ENCODE data around the gene WASF1.
A peak's percentile ranks its signal among the peaks of the same experiment; 100 is the strongest.

Gene WASF1

DNA sequence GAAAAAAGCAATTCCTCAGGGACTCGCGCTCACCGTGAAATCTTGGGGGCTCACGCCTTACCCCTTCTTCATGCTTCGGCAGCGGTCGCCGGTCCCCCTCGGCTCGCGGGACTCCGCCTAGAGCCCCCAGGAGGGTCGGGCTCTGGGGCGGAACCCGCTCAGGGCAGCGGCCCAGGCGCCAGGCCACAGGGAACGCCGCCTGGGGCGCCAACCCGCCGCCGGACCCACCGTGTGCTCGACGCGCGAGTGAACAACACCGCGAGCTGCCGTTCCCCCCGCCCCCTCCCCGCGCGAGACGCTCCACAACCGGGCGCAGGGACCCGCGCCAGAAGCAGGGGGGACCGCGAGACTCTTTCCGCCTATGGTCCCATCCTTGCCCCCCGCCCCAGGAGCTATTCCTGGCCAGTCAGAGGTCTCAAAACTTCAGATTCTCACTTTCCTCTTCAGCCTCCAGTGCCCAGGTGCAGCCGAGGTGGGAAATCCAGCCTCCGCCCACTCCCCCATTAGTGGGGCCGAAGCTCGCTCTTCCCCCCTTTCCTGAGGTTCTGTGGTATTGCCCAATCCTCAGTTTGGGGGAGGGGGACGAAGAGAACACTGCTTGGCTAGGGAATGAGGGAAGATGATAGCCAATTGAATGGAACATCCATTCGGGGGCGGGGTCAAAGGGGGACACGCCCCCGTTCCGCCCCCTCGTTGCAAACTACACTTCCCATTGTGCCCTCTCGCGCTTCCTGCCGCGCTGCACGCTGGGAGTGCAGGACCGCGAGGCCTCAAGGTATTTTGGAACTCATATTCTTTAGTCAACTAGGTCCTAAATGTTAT, at the start of gene WASF1:
Gene WASF1, minus strand, starts transcription at position 265 of the 822 bp plus-strand sequence. CDS start 52,069 bp downstream, outside the sequence.
- peak; percentile 99 for DNase-seq (ENCODE audit: low read depth)

DNA sequence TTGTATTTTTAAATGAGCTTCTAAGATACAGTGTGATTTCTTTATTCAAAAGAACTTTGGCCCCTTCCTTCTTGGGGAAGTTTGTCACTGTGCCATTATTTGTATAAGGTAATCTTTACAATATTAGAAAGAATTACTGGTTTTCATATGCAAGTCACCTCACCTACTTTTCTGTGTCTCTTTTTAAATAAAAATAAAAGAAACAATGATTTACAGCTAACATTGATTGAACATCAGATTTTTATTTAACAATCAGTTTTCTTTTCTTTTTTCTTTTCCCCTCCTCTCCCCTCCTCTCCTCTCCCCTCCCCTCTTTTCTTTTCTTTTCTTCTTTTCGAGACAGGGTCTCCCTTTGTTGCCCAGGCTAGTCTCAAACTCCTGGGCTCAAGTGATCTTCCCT, 46.8 kb upstream of the WASF1 start:
- DNase-seq (ENCODE audit: low read depth): no peak

DNA sequence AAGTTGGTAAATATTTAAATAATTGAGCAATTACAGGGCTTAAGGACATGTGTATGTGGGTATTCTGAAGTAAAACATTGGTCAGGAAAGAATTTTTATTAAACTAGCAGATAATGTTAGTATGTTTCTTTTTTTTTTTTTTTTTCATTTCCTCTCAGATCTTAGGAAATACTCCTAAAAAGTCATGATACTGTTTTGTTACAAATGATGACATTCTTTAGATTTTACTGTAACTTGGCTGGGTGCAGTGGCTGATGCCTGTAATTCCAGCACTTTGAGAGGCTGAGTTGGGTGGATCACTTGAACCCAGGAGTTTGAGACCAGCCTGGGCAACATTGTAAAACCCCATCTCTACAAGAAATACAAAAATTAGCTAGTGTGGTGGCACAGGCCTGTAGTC, 42.3 kb upstream of the WASF1 start:
- DNase-seq (ENCODE audit: low read depth): peak; percentile 41

DNA sequence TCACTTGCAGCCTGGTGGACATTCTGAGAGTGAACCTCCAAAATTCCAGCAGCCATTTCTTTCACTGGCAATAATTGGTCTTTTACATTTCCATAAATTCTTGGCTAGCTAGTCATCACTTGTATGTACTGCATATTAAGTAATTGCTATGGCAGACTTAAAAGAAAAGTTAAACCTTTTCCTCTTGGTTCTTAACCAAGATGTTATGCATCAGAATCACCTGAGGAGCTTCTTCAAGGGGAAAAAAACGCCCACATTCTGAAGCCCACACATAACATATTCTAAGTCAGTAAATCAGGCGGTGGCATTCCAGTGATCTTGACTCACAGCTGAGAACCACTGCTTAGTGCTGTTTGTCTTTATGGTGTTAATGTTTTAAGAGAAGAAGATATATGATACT, 37.8 kb upstream of the WASF1 start:
- DNase-seq (ENCODE audit: low read depth): no peak

DNA sequence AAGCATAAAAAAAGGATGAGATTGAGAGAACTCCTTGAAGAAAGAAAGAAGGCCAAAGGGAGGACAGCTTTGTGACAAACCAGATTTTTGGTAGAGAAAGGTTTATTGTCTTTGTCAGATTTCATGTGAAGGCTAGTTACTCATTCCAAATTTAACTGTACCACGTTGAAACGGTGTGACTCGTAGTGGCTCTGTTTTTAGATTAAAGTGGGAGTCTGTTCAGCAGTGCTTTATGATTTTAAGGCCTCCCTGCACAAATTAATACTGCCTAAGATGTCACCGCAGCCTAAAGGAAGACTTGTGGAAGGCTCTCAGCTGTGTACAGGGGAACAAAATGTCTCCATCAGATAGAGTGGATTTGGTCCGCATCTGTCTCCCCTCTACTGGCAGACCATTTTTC, 36.7 kb upstream of the WASF1 start:
- DNase-seq (ENCODE audit: low read depth): no peak

DNA sequence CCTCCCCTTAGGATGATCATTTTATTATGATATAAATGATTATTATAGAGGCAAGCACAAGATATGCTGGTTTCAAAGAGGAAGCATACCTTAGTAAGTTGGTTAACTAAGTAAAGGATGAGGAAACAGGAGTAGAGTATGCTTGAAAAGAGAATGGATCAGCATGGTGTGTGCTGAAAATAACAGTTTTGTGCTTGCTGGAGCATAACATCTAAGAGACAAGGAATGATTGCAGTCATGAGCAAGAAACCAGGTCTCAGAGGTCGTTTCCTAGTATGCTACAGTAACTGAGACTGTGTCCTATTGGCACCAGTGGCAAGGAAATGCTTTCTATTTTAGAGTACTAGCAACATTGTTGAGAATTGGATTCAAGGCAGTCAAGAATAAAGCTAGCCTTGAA, 34.9 kb upstream of the WASF1 start:
- DNase-seq (ENCODE audit: low read depth): no peak

DNA sequence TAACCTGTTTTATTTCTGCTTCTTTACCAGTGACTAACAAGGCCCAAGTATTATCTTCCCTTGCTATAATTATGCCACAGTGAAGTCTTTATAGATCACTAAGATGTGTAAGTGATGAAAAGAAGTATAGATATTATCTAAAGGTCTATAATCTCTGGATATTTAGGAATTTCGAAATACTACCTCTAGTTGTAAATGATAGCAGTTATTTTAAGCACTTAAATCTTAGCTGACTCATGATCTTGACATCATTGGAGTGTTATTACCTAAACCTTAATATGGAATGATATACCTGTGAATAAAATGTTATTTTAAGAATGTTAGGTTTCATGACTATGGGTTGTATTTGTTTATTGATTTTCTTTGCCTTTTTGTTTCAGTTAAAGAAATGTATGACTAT, 32.3 kb upstream of the WASF1 start:
- no peak for DNase-seq (ENCODE audit: low read depth)

DNA sequence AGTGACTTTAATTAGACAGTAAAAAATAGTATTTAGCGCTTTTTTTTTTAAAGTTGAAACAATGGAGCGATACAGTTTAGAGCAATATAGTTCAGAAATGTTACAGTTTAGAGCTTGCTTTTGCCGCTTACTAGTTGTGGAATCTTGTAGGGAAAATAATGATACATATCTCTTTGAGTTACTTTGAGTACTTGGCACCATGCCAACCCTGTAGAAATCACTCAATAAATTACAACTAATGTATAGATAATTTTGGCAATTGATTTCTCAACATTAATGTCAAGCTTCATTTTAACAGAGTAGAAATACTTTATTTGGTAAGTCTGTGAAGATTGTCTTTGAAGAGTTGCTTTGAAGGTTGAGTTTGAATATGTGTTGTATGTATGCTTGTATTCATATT, 28.2 kb upstream of the WASF1 start:
- no peak for DNase-seq (ENCODE audit: low read depth)

DNA sequence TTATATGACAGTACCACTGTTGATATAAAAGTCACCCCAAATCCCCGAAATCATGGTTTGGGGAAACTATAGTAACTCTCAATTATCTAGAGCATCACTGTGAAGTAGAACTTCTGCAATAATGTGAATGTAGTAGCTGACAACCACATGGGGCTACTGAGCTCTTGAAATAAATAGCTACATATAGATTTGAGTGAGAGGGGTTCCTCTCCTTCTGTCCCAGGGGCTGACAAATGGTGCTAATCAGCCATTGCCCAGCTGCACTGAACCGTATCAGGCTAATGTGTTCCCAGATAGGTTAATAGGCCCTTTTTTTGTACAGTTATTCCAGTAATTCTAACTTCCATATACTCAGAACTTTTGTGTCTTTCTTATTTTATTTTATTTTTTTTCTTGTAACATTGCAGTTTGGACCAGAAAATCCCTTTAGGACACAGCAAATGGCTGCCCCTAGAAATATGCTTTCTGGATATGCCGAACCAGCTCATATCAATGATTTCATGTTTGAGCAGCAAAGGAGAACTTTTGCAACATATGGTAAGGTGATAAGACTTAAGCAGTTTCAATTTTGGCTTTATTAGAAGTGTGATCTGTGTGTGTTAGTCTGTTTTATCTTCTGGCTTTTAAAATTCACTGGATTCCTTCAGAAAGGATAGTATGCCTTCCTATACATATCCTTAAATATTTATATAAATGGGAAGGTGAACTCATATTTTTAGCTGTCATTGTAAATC, 21.8 kb upstream of the WASF1 start:
- no peak for DNase-seq (ENCODE audit: low read depth)

DNA sequence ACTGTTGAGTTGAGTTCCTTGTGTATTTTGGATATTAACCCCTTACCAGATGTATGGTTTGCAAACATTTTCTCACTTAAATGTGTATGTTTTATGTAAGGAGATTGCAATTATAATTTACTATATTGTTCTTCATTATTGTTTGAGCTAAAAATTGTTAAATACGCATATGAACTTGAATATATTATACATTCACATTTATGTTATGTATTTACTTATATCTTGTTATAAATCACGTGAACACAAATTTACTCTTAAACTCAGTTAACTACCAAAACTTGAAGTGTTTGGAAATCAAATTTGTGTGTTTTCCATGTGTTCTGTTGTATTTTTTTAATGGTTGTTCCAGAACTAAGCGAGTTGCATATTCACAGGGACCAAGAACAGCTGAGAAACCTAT, 19.1 kb upstream of the WASF1 start:
- DNase-seq (ENCODE audit: low read depth): no peak

DNA sequence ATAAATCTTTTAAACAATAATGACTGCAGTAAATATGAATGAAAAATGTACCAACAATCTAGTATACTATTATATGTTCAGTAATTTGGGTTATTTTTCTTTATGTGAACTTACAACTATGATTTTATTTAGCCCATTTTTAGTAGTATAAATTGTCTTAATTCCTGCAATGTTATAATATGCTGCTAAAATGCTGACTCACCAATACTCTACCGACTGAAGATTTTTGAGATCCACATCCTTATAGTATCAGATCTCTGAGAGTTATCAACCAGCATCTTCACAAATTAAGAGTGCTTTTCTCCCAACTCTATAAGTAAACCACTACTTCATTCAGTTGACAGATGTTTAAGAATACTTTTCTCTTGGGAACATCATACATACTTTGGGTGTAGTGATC, 17.4 kb upstream of the WASF1 start:
- DNase-seq (ENCODE audit: low read depth): no peak

DNA sequence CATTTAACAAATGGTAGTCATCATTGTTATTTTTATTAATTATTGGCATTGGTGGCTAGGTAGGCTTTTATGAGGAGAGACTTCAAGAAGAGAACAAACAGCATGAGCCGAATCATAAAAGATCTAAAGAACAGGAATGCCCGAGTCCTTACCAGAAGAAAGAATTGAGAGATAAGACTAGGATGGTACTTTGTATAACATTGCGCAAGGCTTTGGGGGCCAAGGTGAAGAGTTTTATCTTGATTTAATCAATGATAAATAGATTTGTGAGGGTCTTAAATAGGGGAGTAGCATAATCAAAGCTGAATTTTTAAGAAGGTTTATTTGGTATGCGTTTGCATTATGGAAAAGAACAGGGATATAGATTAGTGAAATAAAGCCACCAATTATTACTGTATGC, 16.2 kb upstream of the WASF1 start:
- DNase-seq (ENCODE audit: low read depth): no peak

DNA sequence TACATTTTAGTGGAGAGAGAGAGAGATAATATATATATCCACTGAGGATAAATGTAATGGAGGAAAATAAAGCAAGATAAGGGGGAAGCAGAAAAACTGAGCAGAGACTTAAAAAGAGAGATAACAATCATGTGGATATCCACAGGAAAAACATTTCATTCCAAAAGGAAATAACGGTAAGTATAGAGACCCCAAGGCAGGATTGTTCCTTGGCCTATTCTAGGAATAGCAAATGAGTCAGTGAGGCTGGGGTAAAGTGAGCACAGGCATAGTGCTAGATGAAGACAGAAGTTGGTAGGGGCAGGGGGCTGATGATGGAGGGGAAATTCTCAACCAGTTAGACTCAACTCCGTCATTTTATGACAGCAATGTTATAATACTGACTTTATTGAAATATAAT, 12.0 kb upstream of the WASF1 start:
- DNase-seq (ENCODE audit: low read depth): no peak

DNA sequence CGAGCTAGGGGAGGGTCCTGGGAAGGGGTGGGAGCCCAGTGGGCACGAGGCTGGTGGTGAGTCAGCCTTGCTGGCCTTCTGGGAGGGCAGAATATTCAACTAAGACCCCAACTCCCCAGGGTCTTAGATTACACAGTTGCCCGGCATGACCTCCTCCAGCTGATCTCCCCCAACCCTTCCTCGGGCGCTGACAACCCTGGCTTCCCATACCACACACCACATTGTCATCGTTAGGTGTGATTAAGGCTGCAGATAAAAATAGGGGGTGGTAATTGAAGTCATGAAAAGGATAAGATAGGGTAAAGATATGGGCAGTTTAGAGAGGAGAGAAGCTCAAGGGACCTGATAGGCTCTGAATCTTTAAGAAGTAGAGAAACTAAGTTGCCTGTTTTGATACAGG, 11.3 kb upstream of the WASF1 start:
- DNase-seq (ENCODE audit: low read depth): no peak

DNA sequence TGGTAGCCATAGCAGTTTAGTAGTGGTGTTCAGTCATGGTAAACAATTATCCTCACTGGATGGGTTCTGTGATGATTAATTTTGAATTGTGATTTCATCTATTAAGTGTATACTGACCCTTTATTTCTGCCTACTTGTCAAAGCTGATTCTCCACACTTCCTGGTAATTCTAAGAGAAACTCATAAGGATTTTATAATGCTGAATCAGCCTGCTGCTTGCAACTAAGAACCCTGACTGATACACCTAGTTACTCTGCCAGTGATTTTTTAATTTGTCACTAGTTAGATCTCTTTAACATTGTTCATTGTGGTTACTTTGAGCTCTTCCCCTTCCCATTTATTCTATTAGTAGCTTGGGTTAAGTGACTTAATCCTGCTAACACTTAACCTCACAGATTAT, 9.3 kb upstream of the WASF1 start:
- DNase-seq (ENCODE audit: low read depth): no peak

DNA sequence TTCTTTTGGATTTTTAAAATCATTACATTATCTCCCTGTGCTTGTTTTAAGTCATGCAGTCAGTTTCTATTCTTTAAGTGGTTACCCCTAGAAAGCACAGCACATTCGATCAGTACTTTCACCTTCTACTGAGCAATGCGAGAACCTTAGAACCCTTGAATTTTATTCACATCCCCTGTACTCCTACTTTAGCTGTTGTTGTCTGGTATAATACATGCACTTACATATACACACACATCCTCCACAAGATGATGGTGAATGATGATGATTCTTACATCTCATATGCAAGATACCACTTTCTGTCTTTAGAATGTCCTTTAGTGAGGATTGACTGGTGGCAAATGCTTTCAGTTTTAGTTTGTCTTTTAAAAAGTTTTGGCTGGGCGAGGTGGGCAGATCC, 6.4 kb upstream of the WASF1 start:
- no peak for DNase-seq (ENCODE audit: low read depth)

DNA sequence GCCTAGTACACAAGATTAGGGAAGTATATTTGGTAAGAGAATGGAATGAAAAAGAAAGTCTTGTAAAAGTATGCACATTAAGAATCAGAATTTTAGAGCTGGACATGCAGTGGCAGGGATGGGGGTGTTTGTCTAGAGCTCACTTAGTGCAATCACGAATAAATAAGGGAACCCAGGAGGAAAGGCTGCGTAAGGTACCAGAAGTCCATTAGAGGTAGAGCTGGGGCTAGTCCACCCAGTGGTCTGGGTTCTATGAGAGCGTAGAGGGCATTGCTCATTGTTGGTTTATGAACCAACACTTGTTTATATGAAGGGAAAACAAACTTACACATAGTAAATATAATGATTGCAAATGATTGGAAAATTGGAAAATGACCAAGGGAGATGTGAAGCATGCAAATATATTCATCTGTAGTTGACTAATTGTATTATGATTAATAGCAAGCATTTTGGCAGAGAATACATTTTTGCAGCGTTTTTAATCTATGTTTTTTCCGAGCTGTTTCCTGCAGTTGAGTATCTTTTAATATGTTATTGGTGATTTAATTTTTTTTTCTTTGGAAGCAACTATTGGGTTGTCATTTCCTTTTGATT, 3.9 kb upstream of the WASF1 start:
- no peak for DNase-seq (ENCODE audit: low read depth)

DNA sequence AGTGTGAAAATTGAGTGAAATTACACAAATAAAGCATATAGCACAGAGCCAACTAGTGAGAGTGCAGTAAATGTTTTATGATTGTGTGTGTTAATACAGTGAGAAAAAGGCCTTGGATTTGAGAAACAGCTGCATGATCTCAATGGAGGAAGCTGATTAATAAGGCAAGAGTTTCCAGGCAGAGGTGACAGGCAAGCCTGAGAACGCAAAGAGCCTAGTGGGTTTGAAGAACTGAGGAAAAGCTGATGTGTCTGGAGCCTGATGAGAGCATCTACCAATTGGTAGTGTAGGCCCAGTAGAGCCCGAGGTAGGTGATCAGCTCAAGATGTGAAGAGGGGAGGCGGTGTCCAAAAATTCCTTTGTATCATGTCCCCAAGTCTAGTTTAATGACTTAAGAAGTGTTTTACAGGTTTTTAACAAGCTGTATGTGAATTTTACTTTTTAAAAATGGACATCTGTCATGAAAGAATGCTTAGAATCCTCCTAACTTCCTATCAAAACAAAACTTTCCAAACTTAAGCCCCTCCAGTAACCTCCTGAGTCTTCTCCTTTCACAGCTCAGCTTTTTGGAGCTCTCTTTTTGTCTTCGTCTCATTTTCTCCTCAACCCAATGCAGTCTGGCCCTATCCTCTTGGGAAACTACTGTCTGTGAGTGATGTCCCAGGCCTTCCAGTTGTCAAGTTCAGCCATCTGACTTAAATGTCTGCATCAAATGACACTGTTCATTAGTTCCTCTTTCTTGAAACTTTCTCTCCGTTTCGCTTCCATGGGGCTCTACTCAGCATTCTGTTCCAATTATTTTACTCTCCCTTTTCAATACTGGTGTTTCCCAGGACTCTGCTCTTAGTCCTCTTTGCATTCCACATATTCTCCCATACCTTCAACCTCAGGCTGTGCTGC, 1.9 kb upstream of the WASF1 start:
- DNase-seq (ENCODE audit: low read depth): no peak

DNA sequence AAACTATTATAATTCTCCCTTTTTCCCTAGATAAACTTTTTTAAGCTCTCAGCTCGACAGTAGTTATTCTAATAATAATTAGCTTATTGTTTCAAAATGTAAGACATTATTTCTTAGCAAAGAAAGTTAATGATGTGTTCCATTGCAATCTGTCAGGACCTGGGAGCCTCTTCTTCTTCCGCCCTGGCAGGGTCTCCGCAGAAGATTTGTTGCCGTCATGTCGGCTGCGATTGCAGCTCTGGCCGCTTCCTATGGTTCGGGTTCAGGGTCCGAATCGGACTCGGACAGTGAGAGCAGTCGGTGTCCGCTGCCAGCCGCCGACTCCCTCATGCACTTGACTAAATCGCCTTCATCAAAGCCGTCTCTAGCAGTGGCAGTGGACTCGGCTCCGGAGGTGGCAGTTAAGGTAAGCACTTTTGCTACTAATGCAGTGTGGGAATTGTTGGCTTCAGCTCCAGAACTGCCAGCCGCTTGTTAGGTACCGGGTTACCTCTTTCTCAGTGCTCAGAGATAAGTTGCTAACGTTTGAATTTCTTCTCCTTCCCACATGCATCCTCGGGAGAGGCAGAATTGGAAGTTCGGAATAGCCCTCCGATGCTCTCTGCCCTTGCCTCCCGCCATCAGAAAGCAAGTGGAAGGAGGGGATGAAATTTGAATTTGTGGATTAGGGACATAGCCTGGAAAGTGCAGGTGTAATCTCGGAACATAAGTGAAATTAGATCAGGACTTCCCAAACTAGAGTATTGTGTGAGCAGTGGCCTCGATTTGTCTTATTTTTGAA, 948 bp upstream of the WASF1 start, which contains the start of gene CDC40:
Gene CDC40, plus strand, starts transcription at position 200 of the 781 bp plus-strand sequence. Its CDS starts 18 bp downstream, at position 218.
- DNase-seq (ENCODE audit: low read depth): no peak

DNA sequence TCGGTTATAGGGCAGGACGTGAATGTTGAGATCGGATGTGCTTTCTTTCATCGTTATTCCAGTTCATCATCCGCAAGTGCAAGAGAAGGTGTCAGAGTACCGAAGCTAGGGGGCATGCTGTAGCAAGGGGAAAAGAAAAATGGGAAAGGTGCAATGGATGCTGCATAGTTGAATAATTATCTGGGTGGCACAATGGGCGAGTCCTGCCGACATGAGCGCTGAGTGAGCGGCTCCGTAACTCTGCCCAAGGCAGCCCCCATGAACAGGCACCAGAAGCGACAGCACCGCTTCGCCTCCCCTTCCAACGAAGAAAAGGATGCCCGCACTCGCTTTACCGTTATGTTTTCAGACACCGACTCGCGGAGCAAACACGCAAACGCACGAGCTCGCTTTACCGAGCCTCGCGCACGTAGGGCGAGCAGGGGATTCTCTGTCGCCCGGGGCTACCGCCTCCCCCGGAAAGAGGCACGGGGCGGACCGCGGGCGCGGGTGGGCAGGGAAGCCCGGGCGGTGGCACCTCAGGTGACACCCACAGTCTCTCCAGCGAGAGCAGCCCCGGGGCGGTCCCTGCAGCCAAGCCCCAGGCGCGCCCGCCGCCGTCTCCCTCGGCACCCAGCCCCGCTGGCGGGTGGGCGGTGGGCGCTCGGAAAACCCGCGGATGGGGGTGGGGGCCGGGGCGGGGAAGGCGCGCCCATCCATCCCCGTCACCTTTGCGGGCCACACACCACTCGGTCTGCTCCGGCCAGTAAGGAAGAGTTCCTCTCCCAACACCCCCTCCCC, 654 bp downstream of the WASF1 start:
- peak; percentile 56 for DNase-seq (ENCODE audit: low read depth)
